PC-9 (cell line): ENCODE results near the gene FGD5.

ENCODE experiments used
- EZH2 ChIP-seq: fragments of 200-600 bp; sonication (generic); IDR thresholded peaks from 2 replicates; pipeline ENCODE4 v1.8.0; 2017; ENCODE audit warnings: antibody characterized with exemption, low read depth
- TF ChIP-seq, protein P1 (sequence below): fragments of 200-600 bp; sonication (generic); conservative IDR thresholded peaks from 2 replicates; pipeline ENCODE4 v1.6.1; 2017; ENCODE audit warnings: mixed run types, antibody characterized with exemption, mild to moderate bottlenecking, moderate library complexity

DNA sequence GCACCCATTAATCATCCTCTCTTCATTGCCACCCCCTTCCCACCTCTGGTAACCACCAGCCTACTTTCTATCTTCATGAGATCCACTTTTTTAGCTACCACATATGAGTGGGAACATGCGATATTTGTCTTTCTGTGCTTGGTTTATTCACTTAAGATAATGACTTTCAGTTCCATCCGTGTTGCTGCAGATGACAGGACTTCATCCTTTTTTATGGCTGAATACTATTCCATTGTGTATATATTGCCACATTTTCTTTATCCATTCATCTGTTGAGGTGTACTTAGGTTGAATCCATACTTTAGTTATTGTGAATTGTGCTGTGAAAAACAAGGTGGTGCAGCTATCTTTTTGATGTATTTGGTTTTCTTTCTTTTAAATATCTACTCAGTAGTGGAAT lies 75.3 kb downstream of the FGD5 start:
- TF ChIP-seq EZH2: no peak
- TF ChIP-seq, protein P1, sequence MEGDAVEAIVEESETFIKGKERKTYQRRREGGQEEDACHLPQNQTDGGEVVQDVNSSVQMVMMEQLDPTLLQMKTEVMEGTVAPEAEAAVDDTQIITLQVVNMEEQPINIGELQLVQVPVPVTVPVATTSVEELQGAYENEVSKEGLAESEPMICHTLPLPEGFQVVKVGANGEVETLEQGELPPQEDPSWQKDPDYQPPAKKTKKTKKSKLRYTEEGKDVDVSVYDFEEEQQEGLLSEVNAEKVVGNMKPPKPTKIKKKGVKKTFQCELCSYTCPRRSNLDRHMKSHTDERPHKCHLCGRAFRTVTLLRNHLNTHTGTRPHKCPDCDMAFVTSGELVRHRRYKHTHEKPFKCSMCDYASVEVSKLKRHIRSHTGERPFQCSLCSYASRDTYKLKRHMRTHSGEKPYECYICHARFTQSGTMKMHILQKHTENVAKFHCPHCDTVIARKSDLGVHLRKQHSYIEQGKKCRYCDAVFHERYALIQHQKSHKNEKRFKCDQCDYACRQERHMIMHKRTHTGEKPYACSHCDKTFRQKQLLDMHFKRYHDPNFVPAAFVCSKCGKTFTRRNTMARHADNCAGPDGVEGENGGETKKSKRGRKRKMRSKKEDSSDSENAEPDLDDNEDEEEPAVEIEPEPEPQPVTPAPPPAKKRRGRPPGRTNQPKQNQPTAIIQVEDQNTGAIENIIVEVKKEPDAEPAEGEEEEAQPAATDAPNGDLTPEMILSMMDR: no peak
